Calu3 (cell line): ENCODE data around the gene ALAS2. TPM values are rescaled to one million over a fixed set of nuclear protein-coding genes. Genes with fewer than 3 reads are reported as not detected.

Source experiments
- BruUV-seq: library from RNA; stranded (reverse); fragments of 400-500 nt; replicated peaks from 2 replicates; lab custom pipeline; 2021; lab: Mats Ljungman, UMichigan
- CTCF ChIA-PET: fragments of 300-600 bp; sonication (Branson Sonifier 250); formaldehyde crosslinking; loops from one replicate; lab custom pipeline; 2022; ENCODE audit warnings: antibody characterized with exemption; lab: Charles Lee
- DNase-seq: peaks from one replicate; pipeline ENCODE4 v3.0.0; 2022
- H3K27ac Mint-ChIP-seq: one replicate; pipeline ENCODE4 v1.8.0; 2022; ENCODE audit warnings: mixed read lengths; ENCODE audit not compliant: unreplicated experiment
- H3K27me3 Mint-ChIP-seq: one replicate; pipeline ENCODE4 v1.8.0; 2022; ENCODE audit warnings: mixed read lengths; ENCODE audit not compliant: unreplicated experiment
- H3K36me3 Mint-ChIP-seq: one replicate; pipeline ENCODE4 v1.8.0; 2022; ENCODE audit warnings: mild to moderate bottlenecking, moderate library complexity, mixed read lengths; ENCODE audit not compliant: insufficient read depth, unreplicated experiment
- H3K4me1 Mint-ChIP-seq: one replicate; pipeline ENCODE4 v1.8.0; 2022; ENCODE audit warnings: mild to moderate bottlenecking, low read depth, mixed read lengths; ENCODE audit not compliant: unreplicated experiment
- H3K4me3 Mint-ChIP-seq: one replicate; pipeline ENCODE4 v1.8.0; 2022; ENCODE audit warnings: mild to moderate bottlenecking, low read depth, moderate library complexity, mixed read lengths; ENCODE audit not compliant: unreplicated experiment
- H3K9me3 Mint-ChIP-seq: one replicate; pipeline ENCODE4 v1.8.0; 2022; ENCODE audit warnings: low read depth, mixed read lengths; ENCODE audit not compliant: unreplicated experiment
- CTCF ChIP-seq: fragments of 200-600 bp; IDR thresholded peaks from one replicate; pipeline ENCODE4 v1.8.0; 2022; ENCODE audit warnings: antibody characterized with exemption; ENCODE audit not compliant: unreplicated experiment
- intact Hi-C: fragments of 100-400 bp; cut with micrococcal nuclease; formaldehyde crosslinking; loops from one replicate; pipeline ENCODE4 v1.10.0; 2022; ENCODE audit not compliant: unreplicated experiment
- total RNA-seq: library from RNA; stranded (reverse); gene quantifications from 2 replicates; pipeline ENCODE4 v1.2.3, GENCODE V29; 2022

The ALAS2 gene
- total RNA-seq, 1 experiment from 2014 or later: not detected

DNA sequence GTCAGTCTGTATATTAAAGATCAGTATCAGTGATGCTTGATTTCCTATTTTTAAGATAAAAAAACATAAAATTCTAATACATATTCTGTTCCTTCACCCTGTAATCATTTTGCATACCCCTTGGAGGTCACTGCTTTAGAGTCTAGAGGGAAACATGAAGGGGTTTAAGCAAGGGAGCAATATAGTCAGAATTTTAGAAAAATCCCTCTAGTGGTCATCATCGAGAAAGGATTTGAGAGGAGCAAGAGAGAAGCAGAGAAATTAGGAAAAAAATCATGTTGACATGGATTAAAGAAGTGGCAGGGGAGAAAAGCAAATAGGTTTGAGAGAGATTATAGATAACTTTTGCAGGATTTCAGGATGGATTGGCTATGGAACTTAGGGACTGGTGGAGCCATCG, 19.5 kb downstream of the ALAS2 start:
- H3K27me3 Mint-ChIP-seq: no peaks in the 10 kb centered on the region
- H3K27ac Mint-ChIP-seq: no peak overlapping the region
- no peak overlapping the region for H3K4me3 Mint-ChIP-seq
- CTCF ChIA-PET: no interaction called here
- H3K4me1 Mint-ChIP-seq: peaks cover 22% of the 10 kb centered on the region
- no peaks in the 10 kb centered on the region for H3K9me3 Mint-ChIP-seq
- DNase-seq: no peak
- no peaks in the 10 kb centered on the region for H3K36me3 Mint-ChIP-seq
- no peak for TF ChIP-seq CTCF
- no TSS peak for BruUV-seq
- intact Hi-C loops: no loop called here

DNA sequence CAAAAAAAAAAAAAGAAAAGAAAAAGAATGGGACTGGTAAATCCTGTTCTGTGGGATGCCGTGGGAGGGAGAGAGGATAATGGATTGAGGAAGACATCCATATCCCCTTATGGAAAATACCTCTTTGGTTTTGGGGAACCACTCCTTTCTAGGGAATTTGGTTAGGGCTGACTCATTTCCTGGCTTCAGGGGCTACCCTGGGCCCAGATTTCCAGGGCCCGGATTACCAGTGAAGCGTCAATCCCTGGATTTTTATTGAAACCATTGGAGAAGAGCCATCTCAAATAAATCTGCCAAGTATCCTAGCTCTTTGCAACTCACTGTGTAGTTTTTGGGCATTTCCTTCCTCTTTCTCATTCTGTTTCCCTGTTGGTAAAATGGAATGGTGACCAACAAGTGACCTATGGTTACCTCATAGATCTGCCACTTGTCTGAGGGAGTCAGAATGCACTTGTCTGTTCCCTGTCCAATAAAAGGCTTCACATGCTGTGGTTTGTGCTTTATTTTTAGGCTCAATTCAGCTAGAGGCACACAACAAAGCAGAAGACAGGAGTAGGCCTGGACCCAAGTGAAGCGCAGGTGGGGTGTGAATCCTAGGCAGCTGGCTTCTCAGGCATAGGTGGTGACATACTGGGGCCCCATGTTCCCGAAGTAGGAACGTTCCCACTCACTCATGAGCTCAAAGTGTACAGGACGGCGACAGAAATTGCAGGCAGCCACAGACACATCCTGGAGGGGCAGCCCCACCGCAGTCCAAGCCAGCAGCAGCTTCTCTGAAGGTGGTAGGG, 22.0 kb downstream of the ALAS2 start:
- Mint-ChIP-seq H3K4me3 (no peak overlapping the region), H3K36me3 (peaks cover 10% of the 10 kb centered on the region), H3K27me3 (no peaks in the 10 kb centered on the region), H3K9me3 (no peaks in the 10 kb centered on the region), H3K27ac (peak overlapping the region; percentile 64), H3K4me1 (peaks cover 31% of the 10 kb centered on the region)
- DNase-seq: no peak
- BruUV-seq: no TSS peak
- intact Hi-C loops: loop anchor here (10.0 kb wide), 1 partner anchor 114 kb away; no protein-coding TSS in a partner anchor
- no peak for TF ChIP-seq CTCF
- CTCF ChIA-PET: no interaction called here

DNA sequence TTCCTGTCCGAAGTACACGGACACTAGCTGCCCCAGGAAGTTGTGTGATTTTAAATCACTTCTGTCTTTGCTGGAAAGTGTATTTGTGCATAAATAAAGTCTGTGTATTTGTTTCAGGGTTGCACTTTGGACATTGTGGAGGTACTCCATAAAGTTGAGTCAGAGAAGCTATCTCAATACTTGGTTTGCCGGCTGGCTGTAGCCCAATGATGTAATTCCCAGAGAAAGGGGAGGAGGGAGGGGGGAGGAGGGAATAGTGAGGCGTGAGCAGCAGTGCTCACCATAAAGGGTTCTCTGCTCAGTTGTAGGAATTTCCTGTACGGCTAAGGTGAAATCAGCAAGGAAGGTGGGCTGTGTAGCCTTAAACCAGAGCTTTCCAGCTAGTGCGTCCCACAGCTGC, 23.1 kb downstream of the ALAS2 start:
- peak overlapping the region; percentile 27 for H3K4me3 Mint-ChIP-seq
- peaks cover 34% of the 10 kb centered on the region for H3K4me1 Mint-ChIP-seq
- H3K27me3 Mint-ChIP-seq: no peaks in the 10 kb centered on the region
- peaks cover 10% of the 10 kb centered on the region for H3K36me3 Mint-ChIP-seq
- no peak for DNase-seq
- H3K27ac Mint-ChIP-seq: peak overlapping the region; percentile 73
- intact Hi-C loops: loop anchor here (10.0 kb wide), 1 partner anchor 113 kb away; no protein-coding TSS in a partner anchor
- CTCF ChIA-PET: interaction anchor here (1.2 kb wide), 1 partner anchor 12 kb away, joined by 3 read pairs; no protein-coding TSS in a partner anchor
- no TSS peak for BruUV-seq
- H3K9me3 Mint-ChIP-seq: no peaks in the 10 kb centered on the region
- no peak for TF ChIP-seq CTCF

- peak overlapping the region; percentile 73 for H3K27ac Mint-ChIP-seq
Measured at GRCh38 chrX:55006827-55007621, 23.8 kb downstream of the ALAS2 start.

More at GRCh38 chrX:55006827-55007621, 23.8 kb downstream of the ALAS2 start:
- H3K4me3 Mint-ChIP-seq: peak overlapping the region; percentile 27
- peaks cover 34% of the 10 kb centered on the region for H3K4me1 Mint-ChIP-seq
- H3K9me3 Mint-ChIP-seq: no peaks in the 10 kb centered on the region
- no peaks in the 10 kb centered on the region for H3K27me3 Mint-ChIP-seq
- intact Hi-C loops: loop anchor here (10.0 kb wide), 1 partner anchor 112 kb away; no protein-coding TSS in a partner anchor
- no TSS peak for BruUV-seq
- H3K36me3 Mint-ChIP-seq: peaks cover 10% of the 10 kb centered on the region
- DNase-seq: no peak
- TF ChIP-seq CTCF: no peak
- CTCF ChIA-PET: interaction anchor here (1.2 kb wide), 1 partner anchor 11 kb away, joined by 3 read pairs; no protein-coding TSS in a partner anchor
